Measurements from ENCODE around the gene TEAD4. TPM values are rescaled to one million over a fixed set of nuclear protein-coding genes. Genes with fewer than 3 reads are reported as not detected.

Gene TEAD4
- total RNA-seq, 1 donor, result 15.2 TPM

GRCh38 chr12:2979806-2980205 lies 20.6 kb downstream of the TEAD4 start:
- no peak overlapping the region for H3K27ac ChIP-seq (ENCODE audit: low read depth, low read length)
- no peak overlapping the region for H2AFZ ChIP-seq (ENCODE audit: low read length)
- TF ChIP-seq CTCF (IDR thresholded peaks at IDR 0.05; ENCODE audit: extremely low read depth, low read depth, low read length), result no peak
- peaks cover 15% of the 10 kb centered on the region for H3K36me3 ChIP-seq (ENCODE audit: insufficient read depth, low read length)
- peaks cover 55% of the 10 kb centered on the region for H4K20me1 ChIP-seq (ENCODE audit: insufficient read depth, low read length)
- H3K9me3 ChIP-seq (ENCODE audit: low read depth, low read length), result no peaks in the 10 kb centered on the region
- no peak overlapping the region for H3K4me3 ChIP-seq (ENCODE audit: insufficient read depth, low read length)
- H3K4me2 ChIP-seq (ENCODE audit: insufficient read depth, low read length), result no peak overlapping the region
- peak; percentile 45 for DNase-seq (ENCODE audit: insufficient read length, low spot score, missing footprints)
- no peaks in the 10 kb centered on the region for H3K4me1 ChIP-seq (ENCODE audit: insufficient read depth, low read length)
- H3K79me2 ChIP-seq (ENCODE audit: insufficient read depth, low read length), result peaks cover 63% of the 10 kb centered on the region
- no peaks in the 10 kb centered on the region for H3K27me3 ChIP-seq (ENCODE audit: insufficient read depth, low read length)

GRCh38 chr12:2980630-2981029 lies 21.4 kb downstream of the TEAD4 start:
- TF ChIP-seq CTCF (IDR thresholded peaks at IDR 0.05; ENCODE audit: extremely low read depth, low read depth, low read length), result no peak
- no peak overlapping the region for H2AFZ ChIP-seq (ENCODE audit: low read length)
- no peak overlapping the region for H3K4me2 ChIP-seq (ENCODE audit: insufficient read depth, low read length)
- H3K9me3 ChIP-seq (ENCODE audit: low read depth, low read length), result no peaks in the 10 kb centered on the region
- peaks cover 61% of the 10 kb centered on the region for H3K79me2 ChIP-seq (ENCODE audit: insufficient read depth, low read length)
- no peaks in the 10 kb centered on the region for H3K4me1 ChIP-seq (ENCODE audit: insufficient read depth, low read length)
- H3K36me3 ChIP-seq (ENCODE audit: insufficient read depth, low read length), result peaks cover 17% of the 10 kb centered on the region
- DNase-seq (ENCODE audit: insufficient read length, low spot score, missing footprints), result peak; percentile 25
- H3K27me3 ChIP-seq (ENCODE audit: insufficient read depth, low read length), result no peaks in the 10 kb centered on the region
- H3K4me3 ChIP-seq (ENCODE audit: insufficient read depth, low read length), result no peak overlapping the region
- no peak overlapping the region for H3K27ac ChIP-seq (ENCODE audit: low read depth, low read length)
- H4K20me1 ChIP-seq (ENCODE audit: insufficient read depth, low read length), result peaks cover 50% of the 10 kb centered on the region

GRCh38 chr12:2982361-2982760 lies 23.2 kb downstream of the TEAD4 start:
- Histone ChIP-seq H3K36me3 (ENCODE audit: insufficient read depth, low read length) (peaks cover 17% of the 10 kb centered on the region), H3K9me3 (ENCODE audit: low read depth, low read length) (no peaks in the 10 kb centered on the region), H3K27ac (ENCODE audit: low read depth, low read length) (no peak overlapping the region), H2AFZ (ENCODE audit: low read length) (no peak overlapping the region), H4K20me1 (ENCODE audit: insufficient read depth, low read length) (peaks cover 42% of the 10 kb centered on the region), H3K27me3 (ENCODE audit: insufficient read depth, low read length) (no peaks in the 10 kb centered on the region), H3K4me2 (ENCODE audit: insufficient read depth, low read length) (no peak overlapping the region), H3K4me3 (ENCODE audit: insufficient read depth, low read length) (no peak overlapping the region), H3K79me2 (ENCODE audit: insufficient read depth, low read length) (peaks cover 56% of the 10 kb centered on the region), H3K4me1 (ENCODE audit: insufficient read depth, low read length) (no peaks in the 10 kb centered on the region)
- no peak for DNase-seq (ENCODE audit: insufficient read length, low spot score, missing footprints)
- TF ChIP-seq CTCF (IDR thresholded peaks at IDR 0.05; ENCODE audit: extremely low read depth, low read depth, low read length), result no peak

GRCh38 chr12:2984249-2984648 lies 25.1 kb downstream of the TEAD4 start:
- no peak overlapping the region for H3K4me3 ChIP-seq (ENCODE audit: insufficient read depth, low read length)

More at GRCh38 chr12:2984249-2984648, 25.1 kb downstream of the TEAD4 start:
- Histone ChIP-seq H4K20me1 (ENCODE audit: insufficient read depth, low read length) (peaks cover 34% of the 10 kb centered on the region), H2AFZ (ENCODE audit: low read length) (no peak overlapping the region), H3K9me3 (ENCODE audit: low read depth, low read length) (no peaks in the 10 kb centered on the region), H3K4me2 (ENCODE audit: insufficient read depth, low read length) (no peak overlapping the region), H3K27ac (ENCODE audit: low read depth, low read length) (no peak overlapping the region), H3K36me3 (ENCODE audit: insufficient read depth, low read length) (peaks cover 19% of the 10 kb centered on the region), H3K27me3 (ENCODE audit: insufficient read depth, low read length) (no peaks in the 10 kb centered on the region), H3K4me1 (ENCODE audit: insufficient read depth, low read length) (no peaks in the 10 kb centered on the region), H3K79me2 (ENCODE audit: insufficient read depth, low read length) (peaks cover 53% of the 10 kb centered on the region)
- no peak for TF ChIP-seq CTCF (IDR thresholded peaks at IDR 0.05; ENCODE audit: extremely low read depth, low read depth, low read length)
- DNase-seq (ENCODE audit: insufficient read length, low spot score, missing footprints), result no peak

Measured in osteoblast (primary cell).